HG03108 (cell line): ENCODE results near the gene NECAB2.

Experiments used
- ATAC-seq: cut with Tn5 transposase; IDR thresholded peaks from one replicate; pipeline ENCODE4 v1.9.1; 2021; ENCODE audit warnings: moderate library complexity; ENCODE audit not compliant: unreplicated experiment

Gene NECAB2

DNA sequence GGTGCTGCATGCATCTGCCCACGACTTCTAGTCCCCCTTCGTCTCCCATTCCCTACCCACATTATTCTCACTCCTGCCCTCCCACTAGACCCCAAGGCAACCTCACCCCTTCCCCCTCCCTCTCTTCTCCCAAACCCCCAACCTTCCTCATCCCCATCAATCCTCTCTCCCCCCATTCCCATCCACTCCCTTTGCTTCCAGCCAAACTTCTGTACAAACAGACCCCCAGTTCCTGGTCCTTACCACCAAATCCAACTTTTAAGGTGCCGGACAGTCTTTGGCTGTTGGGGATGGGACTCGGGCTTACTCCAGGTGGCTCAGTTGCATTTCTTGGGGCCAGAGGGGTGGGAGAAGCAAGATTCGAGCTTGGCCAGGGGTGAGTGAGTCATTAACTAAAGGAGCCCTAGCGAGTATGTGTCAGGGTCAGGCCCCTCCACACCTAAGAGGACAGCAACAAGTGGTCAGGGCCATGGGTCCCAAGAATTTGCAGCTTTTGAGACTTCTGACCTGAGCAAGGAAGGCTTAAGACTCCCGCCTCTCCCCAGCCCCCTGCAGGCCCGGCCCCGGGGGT is 74.3 kb downstream of the NECAB2 start, which contains the start of gene SLC38A8:
SLC38A8 (minus strand) TSS at position 488 of the 571 bp plus-strand sequence. CDS start 638 bp downstream, outside the sequence.
- ATAC-seq = no peak

GRCh38 chr16:84042879-84043485 is 74.9 kb downstream of the NECAB2 start:
- ATAC-seq = no peak

GRCh38 chr16:84043486-84044117 is 75.6 kb downstream of the NECAB2 start:
- ATAC-seq = no peak

DNA sequence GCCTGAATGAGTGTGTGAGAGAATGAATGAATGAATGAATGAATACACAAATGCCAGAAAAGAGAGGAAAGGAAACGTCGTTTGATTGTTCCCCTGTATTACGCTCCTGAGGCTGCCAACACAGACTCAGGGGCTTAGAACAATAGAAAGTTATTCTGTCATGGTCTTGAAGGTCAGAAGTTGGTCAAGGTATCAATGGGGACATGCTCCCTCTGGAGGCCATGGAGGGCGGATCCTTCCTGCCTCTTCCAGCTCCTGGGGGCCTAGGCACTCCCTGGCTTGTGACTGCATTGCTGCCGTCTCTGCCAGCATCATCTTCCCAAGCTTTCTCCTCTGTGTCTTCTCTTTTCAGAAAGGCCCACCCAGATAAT is 76.1 kb downstream of the NECAB2 start:
- no peak for ATAC-seq

- no peak for ATAC-seq
These were observed 77.2 kb downstream of the NECAB2 start for GRCh38 chr16:84045001-84045817.

DNA sequence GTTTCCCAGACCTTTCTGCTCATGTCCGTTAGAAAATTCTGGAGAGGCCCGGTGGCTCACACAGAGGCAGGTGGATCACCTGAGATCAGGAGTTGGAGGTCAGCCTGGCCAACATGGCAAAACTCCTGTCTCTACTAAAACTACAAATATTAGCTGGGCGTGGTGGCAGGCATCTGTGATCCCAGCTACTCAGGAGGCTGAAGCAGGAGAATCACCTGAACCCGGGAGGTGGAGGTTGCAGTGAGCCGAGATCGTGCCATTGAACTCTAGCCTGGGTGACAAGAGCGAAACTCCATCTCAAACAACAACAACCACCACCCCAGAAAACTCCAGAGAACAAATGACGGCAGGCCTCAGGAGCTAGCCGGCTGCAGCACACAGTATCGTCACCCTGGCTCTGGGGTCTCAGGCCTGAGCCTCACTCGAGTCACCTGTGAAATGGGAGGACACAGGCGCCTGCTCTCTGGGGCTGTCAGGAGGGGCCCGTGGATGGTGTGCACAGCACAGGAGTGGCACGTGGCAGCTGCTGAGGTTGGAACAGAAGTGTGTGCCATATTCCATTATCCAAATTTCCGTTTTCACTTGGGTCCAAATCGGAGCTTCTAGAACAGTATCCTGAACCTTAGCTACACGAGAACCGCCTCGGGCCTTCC is 77.9 kb downstream of the NECAB2 start:
- no peak for ATAC-seq

GRCh38 chr16:84047206-84047605 is 79.2 kb downstream of the NECAB2 start:
- no peak for ATAC-seq

GRCh38 chr16:84047626-84048025 is 79.6 kb downstream of the NECAB2 start:
- no peak for ATAC-seq

DNA sequence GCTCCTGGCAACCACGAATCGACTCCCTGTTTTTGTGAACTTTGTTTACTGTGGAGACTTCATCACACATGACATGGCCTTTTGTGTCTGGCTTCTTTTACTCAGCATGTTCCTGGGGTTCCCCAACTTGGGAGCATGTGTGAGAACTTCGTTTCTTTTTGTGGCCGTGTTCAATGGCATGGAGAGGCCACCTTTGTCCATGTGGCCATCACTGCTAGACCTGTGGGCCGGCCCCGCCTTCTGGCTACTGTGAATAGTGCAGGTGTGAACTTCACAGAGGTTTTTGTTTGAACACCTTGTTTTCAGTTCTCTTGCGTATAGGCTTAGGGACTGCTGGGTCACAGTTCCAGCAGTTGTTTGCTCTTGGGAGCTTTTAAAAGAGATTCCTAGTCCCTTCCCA is 80.2 kb downstream of the NECAB2 start:
- no peak for ATAC-seq

DNA sequence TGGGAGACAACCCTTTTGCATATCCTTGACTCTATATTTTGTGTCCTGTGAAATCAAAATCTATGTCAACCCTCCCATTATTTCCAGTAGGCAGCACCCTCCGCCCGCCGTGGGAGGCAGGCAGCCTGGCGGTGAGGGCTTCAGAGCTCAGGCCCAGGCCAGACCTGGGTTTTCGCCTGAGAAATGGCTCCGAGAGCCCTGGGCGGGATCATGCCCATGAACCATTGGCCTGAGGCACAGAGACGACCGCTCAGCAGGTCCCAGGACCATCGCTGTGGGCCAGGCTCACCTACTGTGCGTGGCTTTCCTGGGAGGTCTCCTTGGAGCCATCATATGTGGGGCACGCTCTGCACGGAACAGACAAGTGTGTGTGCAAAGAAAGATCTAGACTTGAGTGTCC is 80.8 kb downstream of the NECAB2 start:
- no peak for ATAC-seq

DNA sequence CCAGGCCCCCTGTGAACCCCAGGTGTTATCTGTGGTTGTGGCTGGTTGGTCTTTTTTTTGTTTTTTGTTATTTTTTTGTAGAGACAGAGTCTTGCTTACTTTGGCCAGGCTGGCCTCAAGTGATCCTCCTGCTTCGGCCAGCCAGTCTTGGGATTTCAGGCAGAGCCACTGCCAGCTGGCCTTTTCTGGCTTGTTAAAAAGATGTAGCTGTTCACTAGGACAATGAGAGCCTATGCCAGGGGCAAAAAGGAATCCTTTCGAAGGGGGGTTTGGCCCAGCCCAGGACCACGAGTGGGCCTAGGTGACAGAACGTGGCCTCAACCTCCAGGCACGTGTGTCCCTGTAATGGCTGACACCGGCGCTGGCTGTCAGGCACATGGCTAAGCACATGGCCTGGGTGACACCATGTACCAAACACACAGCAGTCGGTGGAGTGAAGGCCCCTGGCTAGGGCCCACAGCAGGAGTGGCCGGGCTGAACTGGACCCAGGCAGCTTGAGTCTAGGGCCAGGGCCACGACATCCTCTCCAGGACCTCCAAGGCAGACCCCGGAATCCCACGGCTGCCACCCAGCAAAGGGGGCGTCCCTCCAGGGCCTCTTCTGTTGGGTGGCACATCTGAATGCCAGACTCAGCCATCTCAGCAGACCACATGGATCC is 81.5 kb downstream of the NECAB2 start:
- no peak for ATAC-seq

DNA sequence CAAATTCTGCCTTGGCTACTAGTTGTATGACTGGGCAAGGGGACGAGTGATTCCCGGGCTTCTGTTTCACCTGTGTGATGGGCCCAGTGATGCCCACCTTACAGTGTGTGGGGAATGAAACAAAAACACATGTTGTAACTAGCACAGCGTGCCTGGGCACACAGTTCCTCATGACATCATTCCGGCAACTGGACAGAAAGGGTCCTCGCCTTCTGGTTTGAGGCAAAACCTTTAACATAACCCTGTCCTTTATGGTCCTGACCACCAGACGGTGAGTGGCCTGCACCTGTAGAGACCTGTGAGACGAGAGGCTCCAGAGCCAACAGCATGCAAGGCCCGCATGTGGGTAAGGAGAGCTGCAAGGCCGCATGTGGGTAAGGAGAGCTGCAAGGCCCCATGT is 82.3 kb downstream of the NECAB2 start:
- ATAC-seq = no peak

GRCh38 chr16:84052071-84052622 is 84.1 kb downstream of the NECAB2 start:
- ATAC-seq = no peak
